Embryonic facial prominence (tissue), 1 donor: ENCODE results near the gene NANOS3.
"Not testable (repeated sequence)": the region's sequence is repeated elsewhere in the genome, so short reads cannot be mapped to it uniquely, and the experiment has no call there.

Experiments
- DNase-seq: peaks from one replicate; pipeline ENCODE4 v3.0.0-alpha.2; 2016; ENCODE audit errors: extremely low spot score

The NANOS3 gene

GRCh38 chr19:13920940-13921747, 44.2 kb downstream of the NANOS3 start:
- DNase-seq, result no peak

DNA sequence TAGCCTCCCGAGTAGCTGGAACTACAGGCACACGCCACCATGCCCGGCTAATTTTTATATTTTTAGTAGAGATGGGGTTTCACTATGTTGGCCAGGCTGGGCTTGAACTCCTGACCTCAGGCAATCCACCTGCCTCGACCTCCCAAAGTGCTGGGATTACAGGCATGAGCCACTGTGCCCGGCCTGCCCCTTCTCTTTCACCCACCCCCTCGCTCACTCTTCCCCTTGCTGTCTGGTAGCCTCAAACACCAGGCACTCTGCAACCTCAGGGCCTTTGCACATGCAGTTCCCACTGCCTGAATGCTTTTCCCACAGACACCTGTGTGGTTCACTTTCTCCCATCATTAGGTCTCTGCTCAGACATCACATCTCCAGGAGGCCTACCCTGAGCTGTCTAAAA, 45.2 kb downstream of the NANOS3 start:
- not testable (repeated sequence) for DNase-seq

- no peak for DNase-seq
Measured at GRCh38 chr19:13923194-13923987, 46.5 kb downstream of the NANOS3 start.

- no peak for DNase-seq
Measured at GRCh38 chr19:13926010-13926409, 49.1 kb downstream of the NANOS3 start.

DNA sequence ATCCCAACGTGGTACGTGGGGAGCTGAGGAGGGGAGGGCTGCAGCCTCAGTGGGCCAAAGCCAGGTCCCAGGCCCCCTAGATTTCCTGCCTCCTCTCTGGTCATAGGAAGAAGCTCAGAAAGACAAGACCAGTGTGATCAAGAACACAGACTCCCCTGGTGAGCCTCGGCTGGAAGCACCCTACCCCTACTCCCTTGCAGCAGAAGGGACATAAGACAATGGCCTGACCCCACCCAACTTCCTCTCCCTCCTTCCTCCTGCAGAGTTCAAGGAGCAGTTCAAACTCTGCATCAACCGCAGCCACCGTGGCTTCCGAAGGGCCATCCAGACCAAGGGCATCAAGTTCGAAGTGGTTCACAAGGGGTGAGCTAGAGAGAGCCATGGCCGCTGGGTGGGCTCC, 49.8 kb downstream of the NANOS3 start:
- DNase-seq, result no peak

DNA sequence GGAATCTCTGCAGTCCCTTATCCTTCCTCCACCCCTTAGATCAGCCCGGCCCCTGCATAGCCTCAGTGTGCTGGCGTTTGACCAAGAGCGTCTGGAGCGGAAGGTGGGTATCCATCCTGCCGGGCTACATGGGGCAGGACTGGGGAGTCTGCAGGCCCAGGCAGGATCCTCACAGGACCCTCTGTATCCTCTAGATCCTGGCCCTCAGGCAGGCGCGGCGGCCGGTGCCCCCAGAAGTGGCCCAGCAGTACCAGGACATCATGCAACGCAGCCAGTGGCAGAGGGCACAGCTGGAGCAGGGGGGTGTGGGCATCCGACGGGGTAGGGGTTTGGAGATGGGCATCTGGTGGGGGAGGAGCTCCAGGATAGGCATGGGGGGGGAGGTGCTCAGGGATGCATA, 52.4 kb downstream of the NANOS3 start:
- no peak for DNase-seq

GRCh38 chr19:13929956-13930355, 53.0 kb downstream of the NANOS3 start:
- DNase-seq, result no peak
